SKM-1 (cell line): ENCODE data around the gene TMIE.

Experiments
- DNase-seq: peaks from one replicate; lab custom pipeline; 2025; ENCODE audit not compliant: unreplicated experiment; lab: John Stamatoyannopoulos, UW

TMIE gene

GRCh38 chr3:46706771-46707582 lies 5.8 kb downstream of the TMIE start:
- DNase-seq: no peak

DNA sequence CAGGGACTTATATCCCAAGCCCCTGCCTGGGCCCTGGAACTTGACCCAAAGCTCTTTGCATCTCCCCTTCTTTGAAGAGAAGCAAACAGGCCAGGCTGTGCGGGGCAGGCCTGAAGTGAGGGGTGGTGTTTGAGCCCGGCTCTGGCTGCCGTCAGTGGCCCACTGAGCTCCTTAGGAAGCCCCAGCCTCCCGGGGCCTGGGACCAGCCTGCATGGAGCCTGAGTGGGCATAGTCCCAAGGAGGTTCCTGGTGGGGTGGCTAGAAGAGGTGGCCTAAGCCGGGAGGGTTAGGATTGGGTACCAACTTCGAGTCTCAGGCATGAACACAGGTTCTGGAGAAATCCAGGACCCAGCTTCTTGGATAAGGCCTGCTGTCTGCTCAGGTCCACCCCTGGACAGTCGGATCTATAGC lies 6.4 kb downstream of the TMIE start:
- no peak for DNase-seq

GRCh38 chr3:46708401-46709156 lies 7.4 kb downstream of the TMIE start:
- no peak for DNase-seq

DNA sequence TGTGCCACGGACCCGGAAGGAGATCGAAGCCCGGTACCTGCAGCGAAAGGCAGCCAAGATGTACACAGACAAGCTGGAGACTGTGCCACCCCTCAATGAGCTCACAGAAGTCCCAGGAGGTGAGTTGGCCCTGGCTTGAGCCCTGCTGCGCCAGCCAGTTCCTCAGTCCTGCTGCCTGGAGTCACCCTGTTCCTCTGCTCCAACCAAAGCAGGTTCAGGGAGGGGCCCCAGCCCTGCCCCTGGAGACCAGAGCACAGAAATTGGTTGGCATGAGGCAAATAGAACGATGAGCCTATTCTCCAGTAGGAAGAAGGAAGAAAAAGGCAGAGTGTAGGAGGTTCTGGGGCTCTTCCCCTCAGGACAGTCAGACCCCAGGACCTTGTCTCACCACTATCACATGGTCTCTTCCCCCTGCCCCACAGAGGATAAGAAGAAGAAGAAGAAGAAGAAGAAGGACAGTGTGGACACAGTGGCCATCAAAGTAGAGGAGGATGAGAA lies 8.0 kb downstream of the TMIE start:
- DNase-seq: no peak

- no peak for DNase-seq
These were observed 8.5 kb downstream of the TMIE start for GRCh38 chr3:46709721-46710120.

GRCh38 chr3:46710229-46710628 lies 9.0 kb downstream of the TMIE start:
- no peak for DNase-seq

DNA sequence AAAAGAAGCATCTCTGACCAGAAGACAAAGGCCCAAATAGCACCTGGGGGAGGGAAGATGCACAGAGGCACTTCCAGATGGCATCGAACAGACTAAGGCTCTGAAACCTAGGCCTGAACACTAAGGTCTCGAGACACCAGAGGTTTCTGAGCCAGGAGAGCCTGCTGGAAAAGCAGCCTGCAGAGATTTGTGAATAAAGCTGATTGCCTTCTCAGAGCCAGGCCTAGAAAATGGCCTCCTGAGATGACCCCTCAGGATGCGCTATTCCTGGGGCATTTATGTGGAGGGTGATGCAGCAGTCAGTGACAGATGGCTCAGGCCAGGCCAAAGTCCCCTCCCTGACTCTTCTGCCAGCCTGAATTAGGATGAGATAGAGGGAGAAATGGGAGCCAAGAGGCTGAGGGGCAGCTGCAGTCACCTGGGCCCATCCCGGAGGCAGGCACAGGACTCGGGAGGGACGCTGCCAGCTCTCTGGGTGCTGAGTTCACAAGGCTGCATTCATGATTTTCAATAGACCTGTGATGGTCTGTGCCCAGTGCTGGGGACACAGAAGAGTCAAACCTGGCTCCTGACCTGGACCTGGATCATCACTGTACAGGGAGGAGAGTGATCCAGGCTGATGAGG lies 9.6 kb downstream of the TMIE start:
- no peak for DNase-seq

GRCh38 chr3:46711305-46711704 lies 10.1 kb downstream of the TMIE start:
- DNase-seq: no peak

DNA sequence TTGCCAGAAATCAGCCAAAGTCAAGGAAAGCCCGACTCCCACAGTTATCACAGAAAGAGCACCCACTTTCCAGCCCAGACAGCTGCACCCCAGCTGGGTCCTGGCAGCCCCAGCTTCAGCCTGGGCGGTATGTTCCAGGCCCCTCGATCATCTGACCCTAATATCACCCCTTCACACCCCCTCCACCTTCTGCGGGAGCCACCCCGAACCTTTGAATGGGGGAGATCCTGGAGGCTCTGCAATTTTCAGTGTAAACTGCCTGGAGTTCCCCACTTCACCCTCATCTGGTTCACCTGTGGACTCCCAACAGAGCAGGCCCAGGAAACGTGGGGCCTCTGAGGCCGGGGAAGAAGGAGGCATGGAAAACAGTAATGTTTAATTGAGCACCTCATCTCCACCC lies 10.6 kb downstream of the TMIE start:
- DNase-seq: no peak

DNA sequence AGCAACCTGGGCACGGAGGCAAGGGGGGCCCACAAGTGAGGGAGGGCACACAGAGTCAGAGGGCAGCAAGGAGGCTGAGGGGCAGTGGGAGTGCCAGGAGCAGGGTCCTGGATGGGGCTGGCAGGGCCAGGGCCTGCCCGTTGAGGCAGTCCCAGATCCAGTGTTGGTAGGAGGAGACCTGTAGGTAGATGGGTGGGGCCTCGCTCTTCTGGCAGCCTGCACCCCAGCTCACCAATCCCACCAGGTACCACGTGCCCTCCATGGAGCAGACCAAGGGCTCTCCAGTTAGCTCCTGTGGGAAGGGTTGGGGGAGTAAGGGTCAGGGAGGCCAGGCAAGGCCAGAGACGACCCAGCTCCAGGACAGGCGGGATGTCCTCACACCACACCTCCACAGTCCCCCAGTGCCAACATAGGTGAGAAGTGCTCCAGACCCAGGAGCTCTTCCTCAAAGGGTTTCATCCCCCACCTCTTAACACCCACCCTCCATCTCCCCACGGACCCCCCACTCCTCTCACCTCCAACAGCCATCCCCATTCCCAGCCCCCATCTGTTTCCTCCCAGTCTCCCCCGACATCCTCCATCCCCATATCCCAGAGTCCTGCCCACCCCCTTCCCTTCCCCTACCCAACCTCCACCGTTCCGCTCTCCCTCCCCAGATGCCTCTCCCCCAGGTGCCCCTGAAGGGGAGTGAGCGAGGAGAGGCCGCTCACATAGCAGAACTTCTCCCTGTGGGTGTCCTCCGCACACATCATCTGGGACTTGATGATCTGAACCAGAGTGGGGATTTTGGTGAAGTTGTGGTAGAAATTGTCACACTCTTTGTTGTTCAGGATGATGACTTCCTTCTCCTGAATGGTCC lies 11.2 kb downstream of the TMIE start:
- DNase-seq: no peak

DNA sequence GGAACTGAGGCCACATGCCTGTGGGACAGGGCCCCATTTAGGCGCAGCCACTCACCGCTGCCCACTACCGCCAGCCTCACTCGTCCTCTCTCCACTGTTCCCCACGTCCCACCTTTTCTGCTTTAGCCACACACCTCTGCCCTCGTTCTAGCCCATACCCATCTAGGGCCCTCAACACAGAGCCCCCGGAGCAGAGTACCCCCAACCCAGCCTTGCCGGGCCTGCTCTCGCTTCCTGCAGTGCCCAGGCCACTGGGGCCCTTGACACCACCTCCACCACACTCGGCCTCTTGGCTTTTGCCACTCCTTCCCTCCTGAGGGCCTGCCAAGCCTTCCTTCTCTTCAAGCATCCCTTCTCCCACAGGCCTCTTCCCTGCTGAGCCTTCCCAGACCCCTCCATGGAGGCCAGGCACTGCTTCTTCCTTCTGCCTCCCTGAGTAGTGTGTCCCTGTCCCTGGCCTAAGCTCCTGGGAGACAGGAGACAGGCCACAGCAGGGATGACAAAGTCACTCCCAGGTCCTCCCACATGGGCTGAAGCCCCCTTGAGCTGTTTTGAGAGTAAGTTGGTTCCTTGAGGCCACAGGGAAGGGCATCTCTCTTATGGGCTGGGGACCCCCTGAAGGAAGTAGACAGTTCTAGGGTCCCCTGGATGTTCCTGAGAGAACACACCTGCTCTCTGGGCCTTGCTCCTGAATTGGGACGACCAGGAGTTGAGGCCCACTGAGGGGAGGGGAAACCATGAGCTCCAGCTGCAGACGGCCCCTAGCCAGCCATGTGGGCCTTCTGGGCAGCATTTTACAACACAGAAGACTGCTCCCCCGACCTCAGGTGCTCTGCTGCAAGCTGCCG lies 12.1 kb downstream of the TMIE start:
- no peak for DNase-seq

DNA sequence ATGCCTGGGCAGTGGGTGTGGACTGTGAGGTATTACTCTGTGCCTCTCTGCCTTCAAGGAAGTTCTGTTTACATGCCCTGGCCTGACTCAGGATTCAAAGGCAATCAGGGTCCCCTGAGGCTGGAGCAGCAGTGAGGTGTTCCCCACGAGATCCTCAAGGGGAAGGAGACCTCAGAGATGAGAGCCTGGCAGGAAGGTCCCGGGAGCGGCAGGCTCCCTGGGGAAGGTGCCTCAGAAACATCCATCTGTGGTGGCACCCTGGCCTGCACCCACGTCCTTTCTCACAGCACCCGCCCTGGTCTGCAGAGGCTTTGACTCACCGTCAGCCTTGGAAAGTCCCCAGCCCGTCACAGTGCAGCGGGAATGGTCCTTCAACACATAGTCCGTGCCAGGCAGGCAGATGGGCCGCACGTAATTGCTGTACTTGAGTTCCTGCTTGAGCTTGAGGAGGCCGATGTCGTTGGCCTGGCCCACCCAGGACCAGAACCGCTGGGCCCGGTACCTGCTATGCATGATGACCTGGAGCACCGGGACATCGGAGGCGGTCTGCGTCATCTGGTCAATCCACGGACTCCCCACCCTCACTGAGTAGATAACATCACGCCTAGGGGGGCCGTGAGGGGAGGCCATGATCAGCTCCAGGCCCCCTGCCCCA lies 12.8 kb downstream of the TMIE start:
- no peak for DNase-seq

GRCh38 chr3:46714728-46715506 lies 13.7 kb downstream of the TMIE start:
- no peak for DNase-seq

DNA sequence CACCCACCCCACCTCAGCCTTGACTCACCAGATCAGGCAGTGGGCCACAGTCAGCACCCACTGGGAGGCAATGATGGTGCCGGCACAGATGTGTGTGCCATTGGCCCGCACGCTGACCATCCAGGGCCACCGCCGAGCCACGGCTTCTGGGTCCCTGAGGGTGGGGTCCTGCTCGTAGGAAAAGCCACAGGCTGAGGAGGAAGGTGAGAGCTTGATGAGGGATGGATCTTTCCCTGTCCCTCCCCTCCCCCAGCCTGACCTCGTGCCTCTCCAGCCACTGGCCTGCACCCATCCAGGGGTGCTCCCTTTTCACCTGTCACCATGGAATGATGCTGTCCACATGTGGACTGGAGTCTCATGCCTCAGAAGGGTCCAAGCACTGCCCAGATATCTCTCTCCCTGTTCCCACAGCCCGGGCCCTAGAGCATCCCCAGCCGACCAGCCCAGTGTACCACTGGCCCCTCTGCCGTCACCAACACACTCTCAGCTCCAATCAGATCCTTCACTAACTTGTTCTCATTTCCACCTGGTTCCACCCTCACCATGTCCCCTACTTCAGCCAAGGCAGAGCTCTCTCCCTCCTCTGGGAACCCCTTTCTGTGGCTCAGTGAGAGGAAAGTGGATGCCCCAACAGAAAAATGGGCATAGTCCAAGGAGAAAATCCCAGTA lies 14.4 kb downstream of the TMIE start:
- no peak for DNase-seq

- no peak for DNase-seq
These were observed 15.6 kb downstream of the TMIE start for GRCh38 chr3:46716461-46717441.

- no peak for DNase-seq
These were observed 16.4 kb downstream of the TMIE start, which contains the start of gene PRSS50 for GRCh38 chr3:46717447-46718231. Gene PRSS50 (minus strand): TSS chr3:46717869. CDS start chr3:46717824, 45 bp downstream.
